HG02588 (cell line): Measurements from ENCODE around the gene CPN1.
"Not testable (repeated sequence)": the region's sequence is repeated elsewhere in the genome, so short reads cannot be mapped to it uniquely, and the experiment has no call there.

Experiments used
- ATAC-seq: cut with Tn5 transposase; IDR thresholded peaks from one replicate; pipeline ENCODE4 v1.9.1; 2021; ENCODE audit warnings: mild to moderate bottlenecking, moderate library complexity; ENCODE audit not compliant: unreplicated experiment

Gene CPN1

DNA sequence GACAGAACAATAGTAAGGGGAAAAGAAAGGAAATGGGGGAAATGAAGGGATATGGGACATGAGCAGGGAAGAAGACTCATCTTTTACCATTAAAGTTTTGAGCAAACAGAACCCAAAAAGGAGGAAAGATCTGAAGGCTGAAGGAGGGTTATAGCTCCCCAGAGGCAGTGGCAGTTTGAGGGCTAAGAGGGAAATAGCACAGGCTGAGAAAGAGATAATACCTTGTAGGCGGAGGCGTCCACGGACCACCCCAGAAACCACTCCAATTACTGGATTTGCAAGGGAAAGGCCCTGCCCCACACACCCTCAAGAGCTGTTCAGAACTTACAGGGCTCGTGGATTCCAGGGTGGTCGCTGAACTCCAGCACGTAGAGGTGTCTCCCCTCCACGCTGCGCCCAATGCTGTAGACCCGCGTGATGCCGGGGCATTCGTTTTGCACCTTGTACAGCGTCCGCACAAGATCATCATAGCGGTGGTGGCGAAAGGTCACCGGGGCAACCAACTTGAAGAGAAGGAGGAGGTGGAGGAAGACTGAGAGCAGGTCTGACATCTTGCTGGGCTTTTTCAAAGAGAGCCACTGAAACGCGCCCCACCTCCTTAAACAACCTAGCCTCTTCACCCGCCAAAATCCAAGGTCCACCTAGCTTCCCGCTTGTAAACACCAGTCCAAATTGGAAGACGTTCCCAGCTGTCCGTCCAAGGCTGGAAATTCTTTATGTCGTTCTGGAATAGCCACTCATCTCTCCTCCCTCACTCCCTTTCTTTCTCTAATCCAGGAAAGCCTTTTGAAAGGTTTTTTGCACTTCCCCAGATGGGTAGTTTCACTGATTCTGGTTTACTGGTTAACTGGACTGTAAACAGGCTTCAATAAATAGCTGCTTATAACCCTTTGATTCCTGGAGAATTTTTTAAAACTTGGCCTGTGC, at the start of gene CPN1:
Gene CPN1, minus strand, starts transcription at position 795 of the 927 bp plus-strand sequence. Its CDS starts 244 bp downstream, at position 551.
- ATAC-seq = no peak

DNA sequence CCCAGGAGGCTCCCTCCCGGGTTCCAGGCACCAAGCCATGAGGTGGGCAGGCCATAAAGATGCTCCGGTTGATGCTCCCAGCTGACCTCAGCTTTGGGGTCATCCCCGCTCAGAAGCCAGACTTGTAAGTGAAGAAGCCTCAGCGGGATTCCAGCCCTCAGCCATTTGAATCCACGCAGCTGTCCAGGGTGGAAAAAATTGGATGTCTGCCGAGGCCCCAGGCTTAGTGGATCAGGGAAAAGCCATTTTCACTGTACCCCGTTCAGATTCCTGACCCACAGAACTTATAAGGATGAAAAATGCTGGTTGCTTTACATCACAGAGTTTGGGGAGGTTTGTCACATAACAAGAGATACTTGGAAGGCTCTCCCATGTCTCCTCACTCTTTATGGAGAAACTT, 49.2 kb upstream of the CPN1 start:
- no peak for ATAC-seq

GRCh38 chr10:100129424-100129823, 47.8 kb upstream of the CPN1 start:
- ATAC-seq = no peak

DNA sequence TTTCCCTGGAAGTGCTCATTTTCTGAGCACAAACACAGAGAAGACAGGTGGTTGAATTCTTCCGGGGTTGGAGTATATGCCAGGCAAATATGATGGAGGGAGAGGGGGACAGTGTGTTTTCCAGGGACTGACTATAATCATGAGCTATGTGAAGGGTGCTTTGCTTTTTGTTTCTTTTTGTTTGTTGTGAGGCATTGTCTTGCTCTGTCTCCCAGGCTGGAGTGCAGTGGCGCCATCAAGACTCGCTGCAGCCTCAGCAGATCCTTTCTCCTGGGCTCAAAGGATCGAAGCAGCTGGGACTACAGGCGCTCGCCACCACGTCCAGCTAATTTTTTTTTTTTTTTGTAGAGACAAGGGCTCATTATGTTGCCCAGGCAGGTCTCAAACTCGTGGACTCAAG, 47.3 kb upstream of the CPN1 start:
- ATAC-seq = no peak

- ATAC-seq = not testable (repeated sequence)
Observed at GRCh38 chr10:100125335-100125734, 43.7 kb upstream of the CPN1 start.

DNA sequence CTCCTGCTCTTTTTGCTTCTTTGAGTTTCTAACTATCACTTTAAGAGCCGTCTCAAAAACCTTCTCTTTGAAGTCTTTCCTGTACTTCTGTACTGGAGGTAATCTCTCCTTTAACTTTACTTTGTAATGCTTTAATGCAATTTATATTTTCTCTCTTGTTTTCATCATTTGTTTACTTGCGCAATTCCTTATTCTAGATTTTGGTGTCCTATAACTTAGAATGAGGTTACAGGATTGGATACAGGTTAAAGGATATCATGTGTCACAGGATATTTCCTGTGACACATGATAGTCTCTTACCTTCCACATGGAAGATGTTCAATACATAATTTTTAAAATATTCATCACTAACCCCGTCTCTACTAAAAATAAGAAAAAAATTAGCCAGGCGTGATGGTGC, 42.4 kb upstream of the CPN1 start:
- no peak for ATAC-seq

DNA sequence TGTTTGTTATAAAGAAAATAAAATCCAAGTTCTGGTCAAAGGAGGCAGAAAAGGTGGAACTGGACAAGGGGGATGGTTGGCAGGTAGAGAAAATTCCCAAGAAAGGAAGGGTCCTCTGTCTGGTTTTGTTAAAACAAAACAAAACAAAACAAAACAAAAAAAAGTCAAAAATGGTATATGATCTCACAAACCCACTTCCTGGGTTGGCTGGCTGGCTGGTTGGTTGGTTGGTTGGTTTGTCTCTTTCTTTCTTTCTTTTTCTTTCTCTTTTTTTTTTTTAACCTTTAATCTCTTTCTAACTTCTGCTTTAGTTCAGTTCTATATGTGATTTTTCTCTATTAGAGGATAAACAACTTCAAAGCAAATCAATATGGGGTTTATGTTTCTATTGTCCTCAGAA, 41.1 kb upstream of the CPN1 start:
- no peak for ATAC-seq

DNA sequence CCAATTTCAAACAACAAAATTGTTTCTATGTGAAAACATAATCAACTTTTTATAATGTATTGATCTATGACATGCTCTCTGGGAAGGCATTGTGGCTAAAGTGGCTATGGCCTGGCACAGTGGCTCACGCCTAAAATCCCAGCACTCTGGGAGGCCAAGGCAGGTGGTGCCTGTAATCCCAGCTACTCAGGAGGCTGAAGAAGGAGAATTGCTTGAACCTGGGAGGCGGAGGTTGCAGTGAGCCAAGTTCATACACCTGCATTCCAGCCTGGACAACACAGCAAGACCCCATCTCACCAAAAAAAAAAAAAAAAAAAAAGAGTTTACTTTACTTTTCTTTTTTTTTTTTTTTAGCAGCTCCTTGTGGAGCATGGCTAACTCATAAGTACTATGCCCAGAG, 38.9 kb upstream of the CPN1 start:
- ATAC-seq = no peak

- ATAC-seq = no peak
Observed at GRCh38 chr10:100119726-100120125, 38.1 kb upstream of the CPN1 start.

- ATAC-seq = no peak
Observed at GRCh38 chr10:100114976-100115770, 33.5 kb upstream of the CPN1 start.

GRCh38 chr10:100114460-100114859, 32.8 kb upstream of the CPN1 start:
- ATAC-seq = no peak

DNA sequence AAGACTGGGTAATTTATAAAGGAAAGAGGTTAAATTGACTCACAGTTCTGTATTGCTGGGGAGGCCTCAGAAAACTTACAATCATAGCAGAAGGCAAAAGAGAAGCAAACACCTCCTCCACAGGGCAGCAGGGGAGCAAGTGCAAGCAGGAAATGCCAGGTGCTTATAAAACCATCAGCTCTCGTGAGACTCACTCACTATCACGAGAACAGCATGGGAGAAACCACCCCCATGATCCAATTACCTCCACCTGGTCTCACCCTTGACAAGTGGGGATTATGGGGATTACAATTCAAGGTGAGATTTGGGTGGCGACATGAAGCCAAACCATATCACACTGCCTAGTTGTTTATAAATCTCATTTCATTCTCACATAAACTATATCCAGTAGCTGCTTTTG, 28.0 kb upstream of the CPN1 start:
- ATAC-seq = no peak

GRCh38 chr10:100106865-100107264, 25.2 kb upstream of the CPN1 start:
- ATAC-seq = no peak

DNA sequence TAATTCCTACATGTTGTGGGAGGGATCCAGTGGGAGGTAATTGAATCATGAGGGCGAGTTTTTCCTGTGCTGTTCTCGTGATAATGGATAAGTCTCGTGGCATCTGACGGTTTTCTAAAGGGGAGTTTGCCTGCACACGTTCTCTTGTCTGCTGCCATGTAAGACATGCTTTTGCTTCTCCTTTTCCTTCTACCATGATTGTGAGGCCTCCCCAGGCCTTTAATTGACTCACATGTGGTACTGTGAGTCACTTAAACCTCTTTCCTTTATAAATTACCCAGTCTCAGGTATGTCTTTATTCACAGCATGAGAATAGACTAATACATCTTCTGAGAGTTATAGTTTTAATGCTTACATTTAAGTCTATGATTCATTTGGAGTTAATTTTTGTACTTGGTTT, 22.6 kb upstream of the CPN1 start:
- ATAC-seq = no peak

DNA sequence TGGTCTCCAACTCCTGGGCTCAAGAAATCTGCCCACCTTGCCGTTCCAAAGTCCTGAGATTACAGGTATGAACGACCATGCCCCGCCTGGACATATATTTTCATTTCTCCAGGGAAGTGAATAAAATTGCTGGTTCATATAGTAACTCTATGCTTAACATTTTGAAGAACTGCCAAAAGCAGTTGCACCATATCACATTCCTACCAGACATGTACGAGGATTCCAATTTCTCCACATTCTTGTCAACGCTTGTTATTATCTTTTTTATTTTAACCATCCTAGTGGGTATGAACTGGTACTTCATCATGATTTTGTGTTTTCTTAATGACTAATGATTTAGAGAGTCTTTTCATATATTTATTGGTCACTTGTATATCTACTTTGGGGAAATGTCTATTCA, 21.9 kb upstream of the CPN1 start:
- no peak for ATAC-seq

GRCh38 chr10:100101192-100102076, 19.8 kb upstream of the CPN1 start:
- ATAC-seq = no peak

GRCh38 chr10:100100651-100101184, 19.0 kb upstream of the CPN1 start:
- no peak for ATAC-seq

- no peak for ATAC-seq
Observed at GRCh38 chr10:100089241-100089640, 7.6 kb upstream of the CPN1 start.

DNA sequence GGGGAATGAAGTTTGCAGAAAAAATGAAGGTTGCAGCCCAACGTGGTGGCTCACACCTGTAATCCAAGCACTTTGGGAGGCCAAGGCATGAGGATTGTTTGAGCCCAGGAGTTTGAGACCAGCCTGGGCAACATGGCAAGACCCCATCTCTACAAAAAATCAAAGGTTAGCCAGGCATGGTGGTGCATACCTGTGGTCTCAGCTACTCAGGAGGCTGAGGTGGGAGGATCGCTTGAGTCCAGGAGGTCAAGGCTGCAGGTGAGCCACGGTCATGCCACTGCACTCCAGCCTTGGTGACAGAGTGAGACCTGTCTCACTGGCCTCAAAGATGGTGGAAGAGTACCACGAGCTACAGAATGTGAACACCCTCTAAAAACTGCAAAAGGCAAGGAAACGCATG, 5.0 kb upstream of the CPN1 start:
- ATAC-seq = not testable (repeated sequence)

DNA sequence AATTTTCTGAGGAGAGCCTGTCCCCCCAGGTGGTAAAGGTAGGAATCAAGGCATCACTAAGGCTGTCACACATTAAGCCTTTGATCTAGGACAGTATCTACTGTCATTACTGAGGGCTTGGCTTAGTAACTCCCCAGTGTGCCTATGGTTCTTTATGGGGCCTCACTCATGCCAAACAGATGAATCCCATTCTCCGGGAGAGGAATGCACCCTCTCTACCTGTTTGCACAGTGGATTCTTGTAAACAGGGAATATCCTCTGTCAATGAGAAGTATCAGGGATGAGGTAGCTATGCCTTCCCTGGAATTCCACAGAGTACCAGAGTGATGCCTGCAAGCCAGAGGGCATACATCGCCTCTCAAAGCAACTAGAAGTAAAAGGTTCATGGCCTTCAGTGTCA, 3.9 kb upstream of the CPN1 start:
- no peak for ATAC-seq

DNA sequence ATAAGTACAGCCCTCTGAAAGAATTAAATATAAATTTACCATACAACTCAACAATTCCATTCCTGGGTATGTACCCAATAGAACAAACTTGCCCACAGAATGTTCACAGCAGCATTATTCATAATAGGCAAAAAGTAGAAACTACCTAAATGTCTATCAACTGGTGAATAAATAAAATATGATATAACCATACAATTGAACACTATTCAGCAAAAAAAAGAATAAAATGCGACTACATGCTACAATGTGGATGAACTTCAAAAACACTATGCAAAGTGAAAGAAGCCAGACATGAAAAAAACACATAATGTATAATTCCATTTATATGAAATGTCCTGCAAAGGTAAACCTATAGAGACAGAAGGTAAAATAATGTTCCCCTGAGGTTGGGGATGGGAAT, 2.0 kb upstream of the CPN1 start:
- ATAC-seq = no peak
